GM23338 (cell line): Measurements from ENCODE around the gene ELL2. TPM values are rescaled to one million over a fixed set of nuclear protein-coding genes. Genes with fewer than 3 reads are reported as not detected.

ENCODE experiments used
- ATAC-seq: fragments of 200-7000 bp; cut with Tn5 transposase; 3 replicates; pipeline ENCODE4 v1.9.1; 2020
- DNase-seq: peaks from one replicate; pipeline ENCODE4 v3.0.0-alpha.2; 2015; ENCODE audit warnings: low spot score
- H2AFZ ChIP-seq: fragments of 200-600 bp; sonication (generic); 2 replicates; pipeline ENCODE4 v1.8.0; 2016; ENCODE audit warnings: antibody characterized with exemption, mild to moderate bottlenecking, moderate library complexity
- H3F3A ChIP-seq: fragments of 200-600 bp; sonication (generic); replicated peaks from 2 replicates; pipeline ENCODE4 v1.8.0; 2017; ENCODE audit warnings: antibody characterized with exemption, mixed run types, low read depth
- H3K27ac ChIP-seq: fragments of 200-600 bp; sonication (generic); 2 replicates; pipeline ENCODE4 v1.6.1; 2016; ENCODE audit warnings: low read depth
- H3K27me3 ChIP-seq: fragments of 200-600 bp; sonication (generic); 2 replicates; pipeline ENCODE4 v1.8.0; 2016; ENCODE audit warnings: mild to moderate bottlenecking, mixed run types, moderate library complexity; ENCODE audit not compliant: insufficient read depth
- H3K36me3 ChIP-seq: fragments of 200-600 bp; sonication (generic); 2 replicates; pipeline ENCODE4 v1.8.0; 2016; ENCODE audit warnings: mild to moderate bottlenecking; ENCODE audit not compliant: insufficient read depth
- H3K4me1 ChIP-seq: fragments of 200-600 bp; sonication (generic); 2 replicates; pipeline ENCODE4 v1.8.0; 2016; ENCODE audit warnings: mild to moderate bottlenecking, moderate library complexity; ENCODE audit not compliant: insufficient read depth
- H3K4me2 ChIP-seq: fragments of 200-600 bp; sonication (generic); 2 replicates; pipeline ENCODE4 v1.7.1; 2017; ENCODE audit warnings: mixed run types
- H3K4me3 ChIP-seq: fragments of 200-600 bp; sonication (generic); 2 replicates; pipeline ENCODE4 v1.6.1; 2016; ENCODE audit warnings: mixed run types
- H3K79me2 ChIP-seq: fragments of 200-600 bp; sonication (generic); replicated peaks from 2 replicates; pipeline ENCODE4 v1.8.0; 2017; ENCODE audit warnings: mild to moderate bottlenecking; ENCODE audit not compliant: insufficient read depth
- H3K9me2 ChIP-seq: fragments of 200-600 bp; sonication (generic); 2 replicates; pipeline ENCODE4 v1.8.0; 2017; ENCODE audit not compliant: insufficient read depth
- H4K20me1 ChIP-seq: fragments of 200-600 bp; sonication (generic); replicated peaks from 2 replicates; pipeline ENCODE4 v1.8.0; 2017; ENCODE audit warnings: mild to moderate bottlenecking; ENCODE audit not compliant: insufficient read depth
- H3K27ac Mint-ChIP-seq: 2 replicates; pipeline ENCODE4 v1.8.0; 2020; ENCODE audit warnings: inconsistent platforms, mild to moderate bottlenecking, moderate library complexity, mixed read lengths
- H3K27me3 Mint-ChIP-seq: 3 replicates; pipeline ENCODE4 v1.8.0; 2022; ENCODE audit warnings: low read depth, mild to moderate bottlenecking, moderate library complexity, mixed read lengths, inconsistent platforms; ENCODE audit not compliant: insufficient read depth, poor library complexity
- H3K36me3 Mint-ChIP-seq: 3 replicates; pipeline ENCODE4 v1.8.0; 2021; ENCODE audit warnings: low read depth, mild to moderate bottlenecking, inconsistent platforms, moderate library complexity, mixed read lengths
- H3K4me1 Mint-ChIP-seq: 3 replicates; pipeline ENCODE4 v1.8.0; 2020; ENCODE audit warnings: mild to moderate bottlenecking, inconsistent platforms, mixed read lengths
- H3K4me3 Mint-ChIP-seq: 3 replicates; pipeline ENCODE4 v1.8.0; 2021; ENCODE audit warnings: moderate library complexity, mild to moderate bottlenecking, inconsistent platforms, mixed read lengths
- H3K9me3 Mint-ChIP-seq: 3 replicates; pipeline ENCODE4 v1.8.0; 2020; ENCODE audit warnings: moderate library complexity, mild to moderate bottlenecking, inconsistent platforms, mixed read lengths
- CREB1 ChIP-seq: fragments of 250-450 bp; sonication (Bioruptor Pico); IDR thresholded peaks from 2 replicates; pipeline ENCODE4 v1.5.0; 2020; ENCODE audit warnings: low read depth, mild to moderate bottlenecking, moderate library complexity
- EZH2 ChIP-seq: fragments of 200-600 bp; sonication (generic); IDR thresholded peaks from one replicate; pipeline ENCODE4 v1.8.0; 2017; ENCODE audit warnings: antibody characterized with exemption, mild to moderate bottlenecking, low read depth; ENCODE audit not compliant: unreplicated experiment
- EZH2phosphoT487 ChIP-seq: fragments of 200-600 bp; sonication (generic); IDR thresholded peaks from one replicate; pipeline ENCODE4 v1.8.1; 2018; ENCODE audit warnings: antibody characterized with exemption; ENCODE audit not compliant: unreplicated experiment
- JUNB ChIP-seq: IDR thresholded peaks from one replicate; pipeline ENCODE4 v1.6.1; 2016; ENCODE audit warnings: antibody characterized with exemption; ENCODE audit not compliant: unreplicated experiment
- NANOG ChIP-seq: IDR thresholded peaks from 2 replicates; pipeline ENCODE4 v1.6.1; 2016; ENCODE audit warnings: antibody characterized with exemption, borderline replicate concordance
- POLR2AphosphoS5 ChIP-seq: IDR thresholded peaks from 2 replicates; pipeline ENCODE4 v1.6.1; 2016; ENCODE audit warnings: antibody characterized with exemption, low read depth
- STAT1 ChIP-seq: IDR thresholded peaks from one replicate; pipeline ENCODE4 v1.6.1; 2016; ENCODE audit warnings: antibody characterized with exemption; ENCODE audit not compliant: unreplicated experiment
- ZNF114 ChIP-seq: fragments of 250-450 bp; sonication (Bioruptor Pico); IDR thresholded peaks from 2 replicates; pipeline ENCODE4 v1.5.0; 2020; ENCODE audit warnings: mild to moderate bottlenecking, moderate library complexity
- ZNF331 ChIP-seq: fragments of 250-450 bp; sonication (Bioruptor Pico); IDR thresholded peaks from 2 replicates; pipeline ENCODE4 v1.5.0; 2020; ENCODE audit warnings: low read depth, mild to moderate bottlenecking, moderate library complexity
- ZNF462 ChIP-seq: fragments of 250-450 bp; sonication (Bioruptor Pico); IDR thresholded peaks from 2 replicates; pipeline ENCODE4 v1.5.0; 2020; ENCODE audit warnings: mild to moderate bottlenecking, moderate library complexity
- polyA plus RNA-seq: library from polyadenylated mRNA; unstranded; fragments of >200 nt; fragmentation: Nextera tagmentation; extraction: Ambion mirVana; gene quantifications from 2 replicates; pipeline ENCODE4 v1.2.1, GENCODE V29; 2016
- total RNA-seq: library from RNA; depleted of rRNA; stranded (reverse); fragments of >200 nt; shearing (Covaris generic); gene quantifications from 2 replicates; pipeline ENCODE4 v1.2.3, GENCODE V29; 2014
- TF ChIP-seq, protein P1 (sequence below): IDR thresholded peaks from one replicate; pipeline ENCODE4 v1.6.1; 2018; ENCODE audit warnings: antibody characterized with exemption; ENCODE audit not compliant: unreplicated experiment
- TF ChIP-seq, protein P2 (sequence below): IDR thresholded peaks from 2 replicates; pipeline ENCODE4 v1.6.1; 2016; ENCODE audit warnings: antibody characterized with exemption
- TF ChIP-seq, protein P3 (sequence below), 2 experiments: fragments of 200-600 bp in 1 of 2; sonication (generic) in 1 of 2; conservative IDR thresholded peaks; 2 replicates each; pipeline versions ENCODE4 v1.5.1 to v1.6.1; 2016 to 2017; ENCODE audit warnings: antibody characterized with exemption in 2 of 2, low read depth in 2 of 2, mild to moderate bottlenecking in 2 of 2, moderate library complexity in 1 of 2

ELL2 gene
- total and polyA plus RNA-seq, 2 experiments from 2014 or later = 7.4 to 32.6 TPM

GRCh38 chr5:95873351-95873750 is 88.3 kb downstream of the ELL2 start:
- Mint-ChIP-seq H3K27me3 (no peaks in the 10 kb centered on the region), H3K4me1 (peaks cover 3% of the 10 kb centered on the region), H3K9me3 (no peaks in the 10 kb centered on the region), H3K4me3 (no peak overlapping the region), H3K36me3 (no peaks in the 10 kb centered on the region), H3K27ac (no peak overlapping the region)
- Histone ChIP-seq H2AFZ (no peak overlapping the region), H3F3A (no peaks in the 10 kb centered on the region), H3K4me1 (0 out of 2 replicates have a peak, but pooled peaks cover 2% of the 10 kb centered on the region), H3K9me2 (peaks cover under 1% of the 10 kb centered on the region; the same call in 1 of the 2 replicates), H3K36me3 (no peaks in the 10 kb centered on the region), H4K20me1 (no peaks in the 10 kb centered on the region), H3K27me3 (no peaks in the 10 kb centered on the region), H3K79me2 (no peaks in the 10 kb centered on the region), H3K4me2 (no peak overlapping the region), H3K27ac (no peak overlapping the region), H3K4me3 (no peak overlapping the region)
- DNase-seq (no peak), ATAC-seq (no peak)
- no peak for TF ChIP-seq POLR2AphosphoS5
- TF ChIP-seq STAT1 = no peak
- no peak for TF ChIP-seq EZH2
- no peak for TF ChIP-seq EZH2phosphoT487
- TF ChIP-seq JUNB = no peak
- TF ChIP-seq, protein P1, sequence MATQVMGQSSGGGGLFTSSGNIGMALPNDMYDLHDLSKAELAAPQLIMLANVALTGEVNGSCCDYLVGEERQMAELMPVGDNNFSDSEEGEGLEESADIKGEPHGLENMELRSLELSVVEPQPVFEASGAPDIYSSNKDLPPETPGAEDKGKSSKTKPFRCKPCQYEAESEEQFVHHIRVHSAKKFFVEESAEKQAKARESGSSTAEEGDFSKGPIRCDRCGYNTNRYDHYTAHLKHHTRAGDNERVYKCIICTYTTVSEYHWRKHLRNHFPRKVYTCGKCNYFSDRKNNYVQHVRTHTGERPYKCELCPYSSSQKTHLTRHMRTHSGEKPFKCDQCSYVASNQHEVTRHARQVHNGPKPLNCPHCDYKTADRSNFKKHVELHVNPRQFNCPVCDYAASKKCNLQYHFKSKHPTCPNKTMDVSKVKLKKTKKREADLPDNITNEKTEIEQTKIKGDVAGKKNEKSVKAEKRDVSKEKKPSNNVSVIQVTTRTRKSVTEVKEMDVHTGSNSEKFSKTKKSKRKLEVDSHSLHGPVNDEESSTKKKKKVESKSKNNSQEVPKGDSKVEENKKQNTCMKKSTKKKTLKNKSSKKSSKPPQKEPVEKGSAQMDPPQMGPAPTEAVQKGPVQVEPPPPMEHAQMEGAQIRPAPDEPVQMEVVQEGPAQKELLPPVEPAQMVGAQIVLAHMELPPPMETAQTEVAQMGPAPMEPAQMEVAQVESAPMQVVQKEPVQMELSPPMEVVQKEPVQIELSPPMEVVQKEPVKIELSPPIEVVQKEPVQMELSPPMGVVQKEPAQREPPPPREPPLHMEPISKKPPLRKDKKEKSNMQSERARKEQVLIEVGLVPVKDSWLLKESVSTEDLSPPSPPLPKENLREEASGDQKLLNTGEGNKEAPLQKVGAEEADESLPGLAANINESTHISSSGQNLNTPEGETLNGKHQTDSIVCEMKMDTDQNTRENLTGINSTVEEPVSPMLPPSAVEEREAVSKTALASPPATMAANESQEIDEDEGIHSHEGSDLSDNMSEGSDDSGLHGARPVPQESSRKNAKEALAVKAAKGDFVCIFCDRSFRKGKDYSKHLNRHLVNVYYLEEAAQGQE = no peak
- no peak for TF ChIP-seq ZNF462 (CRISPR knock-in tag)
- no peak for TF ChIP-seq NANOG
- TF ChIP-seq, protein P2, sequence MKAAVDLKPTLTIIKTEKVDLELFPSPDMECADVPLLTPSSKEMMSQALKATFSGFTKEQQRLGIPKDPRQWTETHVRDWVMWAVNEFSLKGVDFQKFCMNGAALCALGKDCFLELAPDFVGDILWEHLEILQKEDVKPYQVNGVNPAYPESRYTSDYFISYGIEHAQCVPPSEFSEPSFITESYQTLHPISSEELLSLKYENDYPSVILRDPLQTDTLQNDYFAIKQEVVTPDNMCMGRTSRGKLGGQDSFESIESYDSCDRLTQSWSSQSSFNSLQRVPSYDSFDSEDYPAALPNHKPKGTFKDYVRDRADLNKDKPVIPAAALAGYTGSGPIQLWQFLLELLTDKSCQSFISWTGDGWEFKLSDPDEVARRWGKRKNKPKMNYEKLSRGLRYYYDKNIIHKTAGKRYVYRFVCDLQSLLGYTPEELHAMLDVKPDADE = no peak
- no peak for TF ChIP-seq ZNF331 (CRISPR knock-in tag)
- TF ChIP-seq, protein P3, sequence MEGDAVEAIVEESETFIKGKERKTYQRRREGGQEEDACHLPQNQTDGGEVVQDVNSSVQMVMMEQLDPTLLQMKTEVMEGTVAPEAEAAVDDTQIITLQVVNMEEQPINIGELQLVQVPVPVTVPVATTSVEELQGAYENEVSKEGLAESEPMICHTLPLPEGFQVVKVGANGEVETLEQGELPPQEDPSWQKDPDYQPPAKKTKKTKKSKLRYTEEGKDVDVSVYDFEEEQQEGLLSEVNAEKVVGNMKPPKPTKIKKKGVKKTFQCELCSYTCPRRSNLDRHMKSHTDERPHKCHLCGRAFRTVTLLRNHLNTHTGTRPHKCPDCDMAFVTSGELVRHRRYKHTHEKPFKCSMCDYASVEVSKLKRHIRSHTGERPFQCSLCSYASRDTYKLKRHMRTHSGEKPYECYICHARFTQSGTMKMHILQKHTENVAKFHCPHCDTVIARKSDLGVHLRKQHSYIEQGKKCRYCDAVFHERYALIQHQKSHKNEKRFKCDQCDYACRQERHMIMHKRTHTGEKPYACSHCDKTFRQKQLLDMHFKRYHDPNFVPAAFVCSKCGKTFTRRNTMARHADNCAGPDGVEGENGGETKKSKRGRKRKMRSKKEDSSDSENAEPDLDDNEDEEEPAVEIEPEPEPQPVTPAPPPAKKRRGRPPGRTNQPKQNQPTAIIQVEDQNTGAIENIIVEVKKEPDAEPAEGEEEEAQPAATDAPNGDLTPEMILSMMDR (conservative IDR thresholded peaks at IDR 0.05; ENCODE audit: low read depth in 2 of 2) = no peak
- no peak for TF ChIP-seq CREB1 (CRISPR knock-in tag)
- TF ChIP-seq ZNF114 (CRISPR knock-in tag) = no peak
